ENCODE data around the gene MAN1B1. TPM values are rescaled to one million over a fixed set of nuclear protein-coding genes. Genes with fewer than 3 reads are reported as not detected.

Gene MAN1B1
- total and polyA plus RNA-seq, 2 of the 4 experiments (the other 2 are of a cell fraction), result 28.7 to 55.1 TPM

DNA sequence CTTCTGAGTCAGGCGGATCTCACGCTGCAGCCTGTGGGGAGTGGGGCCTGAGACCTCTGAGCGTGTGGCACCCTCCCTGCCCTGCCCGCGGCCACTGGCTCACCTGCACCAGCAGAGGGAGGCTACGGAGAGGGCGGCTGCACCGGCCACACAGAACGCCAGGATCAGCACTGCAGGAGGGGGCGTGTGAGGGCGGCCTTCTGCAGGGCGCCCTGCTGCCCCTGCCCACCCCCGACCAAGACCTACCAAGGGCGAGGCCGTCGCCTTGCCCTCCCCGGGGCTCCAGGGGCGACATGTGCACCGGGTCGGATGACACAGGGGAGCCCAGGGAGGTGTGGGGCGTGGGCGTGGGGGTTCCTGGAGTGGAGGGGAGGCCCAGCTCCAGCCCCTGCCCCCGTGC lies 46.2 kb upstream of the MAN1B1 start:
- no peak overlapping the region for H2AK9ac ChIP-seq (replicated peaks; ENCODE audit: low read depth, low read length, poor library complexity)
- dilution Hi-C loops (cut with HindIII; ENCODE audit: low sequenced_read_pairs, unreplicated experiment), result no loop called here
- ChIA-PET CTCF (no interaction called here), POLR2A (ENCODE audit: unreplicated experiment) (no interaction called here)
- H3K9me3 ChIP-seq (ENCODE audit: control insufficient read depth, insufficient read depth, low read length), result no peaks in the 10 kb centered on the region
- DNase-seq, result no peak
- intact Hi-C loops (cut with micrococcal nuclease), result no loop called here
- no TSS peak for BruUV-seq (replicated peaks)
- H4K5ac ChIP-seq (ENCODE audit: low read depth, low read length), result no peak overlapping the region
- peaks cover 30% of the 10 kb centered on the region for H4K20me1 ChIP-seq (ENCODE audit: insufficient read depth, low read length)
- no peak overlapping the region for H4K91ac ChIP-seq (ENCODE audit: insufficient read depth, low read depth, low read length)
- H4K8ac ChIP-seq (ENCODE audit: low read depth in 2 of 2, low read length in 2 of 2), result no peak overlapping the region
- no peak overlapping the region for H3K56ac ChIP-seq (ENCODE audit: extremely low read depth, insufficient read depth, low read length)
- no peak overlapping the region for H2BK5ac ChIP-seq (ENCODE audit: low read depth, low read length, poor library complexity, severe bottlenecking)
- no peak overlapping the region for H3K4ac ChIP-seq (ENCODE audit: low read depth, low read length)
- 89% methylated on average over 7 of the region's 23 CpGs; no CpG with 5 or more reads in 1 of the 2 experiments for WGBS, 2 experiments (ENCODE audit: extremely low coverage in 2 of 2, insufficient read length in 1 of 2)
- peaks cover 17% of the 10 kb centered on the region for H3K36me3 ChIP-seq (ENCODE audit: control insufficient read depth, insufficient read depth, low read length)
- no peak overlapping the region for H3K4me2 ChIP-seq (ENCODE audit: low read depth, low read length)
- in situ Hi-C loops (cut with MboI; ENCODE audit: low sequenced_read_pairs), result no loop called here
- no peak overlapping the region for H2BK15ac ChIP-seq (ENCODE audit: low read depth, low read length)
- H3K23ac ChIP-seq (ENCODE audit: low read depth, low read length), result no peak overlapping the region
- H2BK120ac ChIP-seq (ENCODE audit: low read depth, low read length), result no peak overlapping the region
- no peak overlapping the region for H2AFZ ChIP-seq (replicated peaks; ENCODE audit: low read length, poor library complexity)
- no peaks in the 10 kb centered on the region for H3K27me3 ChIP-seq (ENCODE audit: control insufficient read depth, insufficient read depth, low read length)
- no peak overlapping the region for H3K27ac ChIP-seq (ENCODE audit: insufficient read depth, low read length)
- no peaks in the 10 kb centered on the region for H3K9me1 ChIP-seq (ENCODE audit: insufficient read depth, low read length)
- H3K14ac ChIP-seq (replicated peaks; ENCODE audit: low read depth, low read length), result no peak overlapping the region
- H3K4me1 ChIP-seq (ENCODE audit: control insufficient read depth, insufficient read depth, low read length), result peaks cover 11% of the 10 kb centered on the region
- no peak overlapping the region for H2BK20ac ChIP-seq (ENCODE audit: low read depth, low read length)
- H3K9ac ChIP-seq (ENCODE audit: low read depth, low read length), result no peak overlapping the region
- no peak for ATAC-seq (ENCODE audit: low read depth)
- peaks cover 5 to 16% of the 10 kb centered on the region in 2 experiments; a peak in 3 of 4 replicates for H3K79me1 ChIP-seq (ENCODE audit: low read depth in 1 of 2, low read length in 2 of 2)
- TF ChIP-seq ELK1 (IDR thresholded peaks at IDR 0.05; ENCODE audit: borderline replicate concordance, low read depth, low read length) (no peak), SMC3 (IDR thresholded peaks at IDR 0.05; ENCODE audit: low read depth, low read length) (no peak), RFX5 (IDR thresholded peaks at IDR 0.05; ENCODE audit: low read depth, low read length) (no peak), MAFK (IDR thresholded peaks at IDR 0.05; ENCODE audit: low read depth, low read length) (no peak), FOS (IDR thresholded peaks at IDR 0.05; ENCODE audit: low read depth, low read length) (no peak), BHLHE40 (IDR thresholded peaks at IDR 0.05; ENCODE audit: low read depth, low read length) (no peak), MXI1 (IDR thresholded peaks at IDR 0.05; ENCODE audit: borderline replicate concordance, low read depth, low read length) (no peak), CEBPB (IDR thresholded peaks at IDR 0.05; ENCODE audit: low read depth, low read length) (no peak), MAZ (IDR thresholded peaks at IDR 0.05; ENCODE audit: borderline replicate concordance, low read depth, low read length) (no peak), NFE2L2 (IDR thresholded peaks at IDR 0.05; ENCODE audit: low read depth, low read length) (no peak), RAD21 (IDR thresholded peaks at IDR 0.05; ENCODE audit: low read length) (no peak), CHD1 (IDR thresholded peaks at IDR 0.05; ENCODE audit: low read depth, low read length) (no peak)
- TF ChIP-seq, protein P1, sequence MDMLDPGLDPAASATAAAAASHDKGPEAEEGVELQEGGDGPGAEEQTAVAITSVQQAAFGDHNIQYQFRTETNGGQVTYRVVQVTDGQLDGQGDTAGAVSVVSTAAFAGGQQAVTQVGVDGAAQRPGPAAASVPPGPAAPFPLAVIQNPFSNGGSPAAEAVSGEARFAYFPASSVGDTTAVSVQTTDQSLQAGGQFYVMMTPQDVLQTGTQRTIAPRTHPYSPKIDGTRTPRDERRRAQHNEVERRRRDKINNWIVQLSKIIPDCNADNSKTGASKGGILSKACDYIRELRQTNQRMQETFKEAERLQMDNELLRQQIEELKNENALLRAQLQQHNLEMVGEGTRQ (IDR thresholded peaks at IDR 0.05; ENCODE audit: low read depth, low read length), result no peak
- H2AK5ac ChIP-seq (ENCODE audit: low read depth, low read length), result no peak overlapping the region
- no peak overlapping the region for H3K4me3 ChIP-seq (ENCODE audit: insufficient read depth, low read depth, low read length)
- H3K18ac ChIP-seq (ENCODE audit: low read depth, low read length), result no peak overlapping the region
